LHCN-M2 (cell line): ENCODE results near the gene DNMBP. TPM values are rescaled to one million over a fixed set of nuclear protein-coding genes. Genes with fewer than 3 reads are reported as not detected.
A peak's percentile ranks its signal among the peaks of the same experiment; 100 is the strongest.
"Not testable (repeated sequence)": the region's sequence is repeated elsewhere in the genome, so short reads cannot be mapped to it uniquely, and the experiment has no call there.

Experiments used
- DNase-seq: peaks from one replicate; pipeline ENCODE4 v3.0.0-alpha.2; 2012; ENCODE audit warnings: low read depth
- total RNA-seq: library from RNA; depleted of rRNA; stranded (reverse); fragments of >200 nt; gene quantifications from 2 replicates; pipeline ENCODE4 v1.2.3, GENCODE V29; 2014

DNMBP gene
- total RNA-seq, 1 experiment from 2014 or later, result 22.5 TPM

DNA sequence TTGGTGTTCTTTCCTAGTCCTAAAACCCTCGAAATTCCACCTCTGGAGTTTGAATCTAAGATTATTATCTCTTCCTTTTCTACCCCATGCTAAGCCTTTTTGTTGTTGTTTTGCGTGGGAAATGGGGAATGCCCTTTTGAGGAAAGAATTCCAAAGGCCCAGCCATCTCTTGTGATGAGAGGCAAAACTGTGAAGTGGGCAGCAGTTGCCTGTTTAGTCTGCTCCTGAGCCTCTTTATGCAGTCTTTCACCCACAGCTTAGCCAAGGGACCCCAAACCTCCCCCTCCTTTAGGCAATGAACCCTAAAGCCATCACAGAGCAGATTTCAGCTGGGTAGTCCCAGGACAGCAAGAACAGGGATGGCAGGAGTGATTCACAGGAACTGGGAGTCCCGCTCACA lies 95.5 kb downstream of the DNMBP start:
- DNase-seq, result no peak

DNA sequence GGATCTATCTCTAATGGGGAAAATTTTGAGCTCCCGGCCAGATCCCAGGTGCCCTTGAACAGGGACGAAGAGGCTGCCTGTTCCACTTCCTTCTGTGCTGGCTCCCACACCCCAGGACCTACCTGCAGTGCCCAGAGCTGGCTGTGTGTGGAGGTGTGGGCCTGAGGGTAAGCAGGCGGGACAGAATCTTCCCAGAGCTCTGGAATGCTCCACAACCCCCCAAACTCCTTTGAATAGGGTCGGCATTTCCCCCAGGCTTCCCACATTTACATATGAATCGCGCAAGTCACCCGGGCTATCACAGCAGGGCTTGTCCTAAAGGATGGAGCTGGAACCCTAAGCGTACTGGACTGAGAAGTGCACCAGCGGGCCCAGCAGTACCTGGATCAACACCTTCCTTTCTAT lies 95.9 kb downstream of the DNMBP start:
- DNase-seq, result no peak

DNA sequence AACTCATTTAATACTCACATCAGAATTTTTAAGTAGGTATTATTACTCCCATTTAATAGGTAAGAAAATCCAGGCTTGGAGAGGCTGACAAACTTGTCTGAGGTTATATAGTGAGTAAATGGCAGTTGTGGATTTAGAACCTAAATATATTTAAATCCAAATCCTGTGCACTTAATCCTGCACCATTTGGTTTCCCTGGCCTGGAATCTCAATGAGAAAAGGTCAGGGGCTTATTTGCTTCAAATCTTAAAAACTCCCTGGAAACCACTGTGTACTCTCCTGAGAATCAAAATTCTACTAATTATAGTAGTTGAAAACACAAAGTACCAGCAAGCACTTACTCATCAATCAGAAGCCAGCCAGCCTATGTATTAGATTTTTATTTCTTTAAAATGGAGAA lies 97.7 kb downstream of the DNMBP start:
- DNase-seq, result peak; percentile 36

DNA sequence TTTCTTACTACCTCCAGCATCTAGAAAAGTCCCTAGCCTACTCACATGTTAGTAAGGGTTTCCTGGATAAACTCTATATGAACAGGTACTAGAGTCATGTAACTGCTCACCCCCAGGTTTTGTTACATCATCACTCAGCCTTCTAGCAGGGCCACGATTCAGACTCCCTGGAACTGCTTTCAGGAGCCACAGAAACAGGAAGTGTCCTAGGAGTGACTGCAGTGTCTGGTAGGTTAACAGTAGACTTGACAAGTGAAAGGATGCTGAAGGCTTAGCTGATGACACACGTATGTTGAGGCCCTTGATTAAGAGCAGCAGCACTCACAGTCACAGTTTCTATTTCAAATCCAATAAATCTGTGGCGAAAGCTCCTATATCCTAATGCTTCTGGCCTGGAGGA lies 101.2 kb downstream of the DNMBP start:
- no peak for DNase-seq

DNA sequence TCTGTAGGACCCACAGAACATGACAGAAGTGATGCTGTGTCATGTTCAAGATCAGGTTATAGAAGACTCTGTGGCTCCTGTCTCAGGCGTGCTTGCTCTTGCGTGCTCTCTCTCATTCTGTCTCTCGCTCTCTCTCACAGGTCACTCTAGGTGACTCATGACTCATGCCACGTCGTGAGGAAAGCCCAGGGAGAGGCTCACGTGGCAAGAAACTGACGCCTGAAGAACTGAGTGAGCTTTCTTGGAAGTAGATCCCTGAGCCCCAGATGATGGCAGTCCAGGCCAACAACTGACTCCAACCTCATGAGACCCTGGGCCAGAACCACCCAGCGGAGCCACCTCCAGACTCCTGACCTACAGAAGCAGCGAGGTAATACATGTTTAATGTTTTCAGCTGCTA lies 103.3 kb downstream of the DNMBP start:
- peak; percentile 10 for DNase-seq

DNA sequence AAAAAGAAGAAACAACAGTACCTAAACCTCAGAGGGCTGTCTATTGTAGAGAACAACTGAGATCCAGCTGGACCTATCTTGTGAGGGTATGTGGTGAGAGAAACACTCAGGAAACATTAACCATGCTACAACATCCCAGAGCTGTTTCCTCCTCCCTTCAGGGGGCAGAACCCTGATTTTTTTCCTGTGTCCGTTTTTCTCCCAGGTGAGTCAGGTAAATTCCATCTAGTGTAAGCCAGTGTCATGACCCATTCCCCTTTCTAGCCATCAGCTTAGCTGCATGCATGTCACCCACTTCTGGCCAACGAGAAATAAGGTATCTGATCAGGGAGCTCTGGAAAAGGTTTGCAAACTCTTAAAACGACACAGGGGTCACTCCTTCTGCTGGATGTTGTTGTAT lies 103.8 kb downstream of the DNMBP start:
- no peak for DNase-seq

DNA sequence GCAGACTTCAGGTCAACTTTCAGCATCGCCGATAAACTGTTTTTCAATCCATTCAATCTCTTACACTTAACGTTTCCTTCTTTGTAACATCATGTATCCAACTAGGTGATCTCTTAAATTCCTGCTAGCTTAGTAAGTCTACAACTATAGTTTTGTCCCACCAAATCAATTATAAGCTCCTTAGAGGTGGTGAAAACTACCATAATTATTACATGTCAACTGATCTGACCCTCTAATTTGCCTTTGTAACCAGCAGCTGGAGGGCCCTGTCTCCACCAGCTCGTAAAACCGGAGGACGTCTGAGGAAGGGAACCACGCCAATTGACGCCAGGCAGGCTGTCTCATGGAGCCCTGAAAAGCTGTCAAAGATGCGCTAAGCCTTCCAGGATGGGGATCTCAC lies 113.9 kb downstream of the DNMBP start:
- DNase-seq, result no peak

DNA sequence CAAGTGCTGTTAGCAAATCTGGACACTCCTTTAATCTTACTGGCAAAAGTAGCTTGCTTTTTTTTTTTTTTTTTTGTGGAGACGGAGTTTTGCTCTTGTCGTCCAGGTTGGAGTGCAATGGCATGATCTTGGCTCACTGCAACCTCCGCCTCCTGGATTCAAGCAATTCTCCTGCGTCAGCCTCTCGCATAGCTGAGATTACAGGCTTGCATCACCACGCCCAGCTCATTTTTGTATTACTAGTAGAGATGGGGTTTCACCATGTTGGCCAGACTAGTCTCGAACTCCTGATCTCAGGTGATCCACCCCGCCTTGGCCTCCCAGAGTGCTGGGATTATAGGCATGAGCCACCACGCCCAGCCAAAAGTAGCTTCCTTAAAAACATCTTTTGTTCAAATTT lies 114.7 kb downstream of the DNMBP start:
- not testable (repeated sequence) for DNase-seq

DNA sequence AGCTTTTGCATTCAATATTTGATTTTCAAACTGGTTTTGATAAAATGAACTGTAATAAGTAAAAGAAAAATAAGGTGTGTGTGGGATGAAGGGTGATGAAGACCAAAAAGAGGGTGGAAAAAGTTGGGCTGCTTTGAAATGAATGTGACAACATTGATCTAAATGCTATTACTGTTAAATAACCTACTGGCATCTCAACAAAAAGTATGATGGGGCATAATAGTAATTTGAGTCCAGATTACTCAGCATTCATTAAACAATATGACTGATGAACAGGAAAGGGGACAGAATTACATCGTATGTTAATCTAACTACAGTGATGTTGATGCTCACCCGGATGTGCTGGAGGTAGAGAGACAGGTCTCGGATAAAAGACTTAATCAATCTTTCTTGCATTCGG lies 115.1 kb downstream of the DNMBP start:
- DNase-seq, result no peak

DNA sequence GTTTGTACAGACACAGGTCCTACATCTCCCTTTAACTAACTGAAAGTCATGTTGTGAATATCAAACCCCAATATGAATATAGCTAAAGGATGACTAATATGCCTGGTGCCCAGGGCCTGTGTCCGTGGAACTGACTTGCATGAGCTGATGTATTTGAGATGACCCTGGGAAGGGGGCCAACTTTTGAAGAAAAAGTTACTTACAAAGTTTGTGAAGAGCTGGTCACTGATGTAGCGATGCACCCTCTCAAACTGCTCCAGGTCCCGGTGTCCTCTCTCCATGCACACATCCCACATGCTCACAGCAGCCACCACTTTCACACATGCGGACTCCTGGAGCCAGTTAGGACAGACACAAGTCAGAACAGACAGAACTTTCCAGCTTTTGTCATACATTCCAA lies 121.1 kb downstream of the DNMBP start:
- DNase-seq, result peak; percentile 45

DNA sequence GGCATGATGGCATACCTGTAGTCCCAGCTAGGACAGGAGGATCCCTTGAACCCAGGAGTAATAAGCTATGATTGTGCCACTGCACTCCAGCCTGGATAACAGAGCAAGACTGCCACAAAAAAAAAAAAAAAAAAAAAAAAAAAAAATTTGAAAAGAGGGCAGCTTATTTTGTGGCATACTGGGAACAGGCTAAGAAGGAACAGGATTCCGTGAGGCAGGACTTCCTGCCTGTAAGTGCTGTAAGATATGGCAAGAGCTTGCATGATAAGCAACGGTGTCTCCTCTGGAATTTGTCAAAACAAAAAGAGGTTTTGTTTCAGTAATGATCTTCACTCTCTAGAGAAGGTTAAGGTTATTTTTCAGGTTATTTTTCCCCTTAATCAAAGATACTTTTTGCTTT lies 126.2 kb downstream of the DNMBP start:
- DNase-seq, result no peak

DNA sequence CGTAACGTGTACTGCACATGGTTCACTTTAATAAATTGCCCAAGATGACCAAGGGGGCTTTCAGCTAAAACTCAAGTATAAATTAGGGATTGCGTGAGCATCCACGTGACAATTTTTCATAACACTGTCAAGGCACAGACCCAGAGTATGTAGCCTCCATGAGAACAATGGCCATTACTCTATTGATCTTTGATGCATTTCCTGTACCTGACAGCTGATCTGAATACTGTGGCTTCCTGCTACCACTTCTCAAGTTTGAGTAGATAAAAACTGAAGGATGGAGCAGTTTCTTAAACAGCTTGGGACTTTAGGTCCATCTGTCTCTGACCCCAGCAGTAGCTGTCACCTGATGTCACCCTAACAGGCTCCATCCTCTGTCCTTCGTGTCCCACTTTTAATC lies 128.4 kb downstream of the DNMBP start:
- no peak for DNase-seq

DNA sequence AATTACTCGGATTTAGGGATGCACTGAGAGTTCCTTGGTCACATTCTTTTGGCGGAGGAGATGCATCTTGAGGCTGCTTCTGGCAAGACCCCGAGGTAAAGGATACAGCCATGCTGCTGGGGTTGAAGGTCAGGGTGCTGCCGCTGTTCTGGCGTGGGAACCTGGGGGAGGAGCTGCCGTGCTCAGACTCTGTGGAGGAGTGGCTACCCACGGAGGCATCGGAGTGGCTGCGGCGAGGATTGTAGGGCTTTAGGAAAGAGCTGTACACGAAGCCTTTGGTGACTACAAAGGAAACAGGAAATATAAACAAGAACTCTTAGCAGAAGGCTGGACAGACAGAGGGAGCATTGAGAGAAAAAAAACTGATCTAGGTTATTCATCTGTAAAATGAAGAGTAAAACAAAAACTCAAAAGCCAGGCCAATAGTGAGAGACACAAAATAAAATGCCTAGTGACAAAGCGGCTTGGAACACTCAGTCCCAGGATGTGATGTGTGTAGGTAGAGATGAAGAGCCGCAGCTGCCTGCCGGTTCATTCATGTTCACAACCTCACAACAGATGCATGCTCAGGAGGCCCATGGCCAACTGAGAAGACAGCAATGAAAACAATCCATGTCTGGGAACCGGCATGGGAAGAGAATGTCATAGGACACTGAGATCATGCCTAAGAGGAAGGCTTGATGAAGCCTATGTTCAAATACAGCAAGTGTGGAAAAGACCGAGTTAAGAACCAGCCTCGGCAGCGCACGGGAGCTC lies 129.5 kb downstream of the DNMBP start:
- no peak for DNase-seq

DNA sequence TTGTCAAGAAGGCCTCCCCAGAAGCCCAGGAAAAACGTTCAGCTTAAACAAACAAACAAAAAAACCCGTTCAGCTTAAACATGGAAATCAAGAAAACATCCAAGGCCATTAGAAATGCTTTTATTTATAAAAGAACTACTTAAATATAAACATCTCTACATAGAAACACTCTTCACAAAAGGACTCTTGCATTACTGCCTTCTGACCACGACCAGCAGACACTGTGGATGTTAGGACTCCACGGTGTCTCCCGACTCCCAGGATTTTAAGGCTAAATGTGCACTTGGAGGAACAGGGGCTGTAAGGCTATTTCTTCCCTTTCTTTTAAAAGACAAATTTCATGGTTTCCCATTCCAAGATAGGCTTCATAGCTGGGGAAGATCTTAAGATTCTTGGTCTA lies 134.3 kb downstream of the DNMBP start:
- no peak for DNase-seq

DNA sequence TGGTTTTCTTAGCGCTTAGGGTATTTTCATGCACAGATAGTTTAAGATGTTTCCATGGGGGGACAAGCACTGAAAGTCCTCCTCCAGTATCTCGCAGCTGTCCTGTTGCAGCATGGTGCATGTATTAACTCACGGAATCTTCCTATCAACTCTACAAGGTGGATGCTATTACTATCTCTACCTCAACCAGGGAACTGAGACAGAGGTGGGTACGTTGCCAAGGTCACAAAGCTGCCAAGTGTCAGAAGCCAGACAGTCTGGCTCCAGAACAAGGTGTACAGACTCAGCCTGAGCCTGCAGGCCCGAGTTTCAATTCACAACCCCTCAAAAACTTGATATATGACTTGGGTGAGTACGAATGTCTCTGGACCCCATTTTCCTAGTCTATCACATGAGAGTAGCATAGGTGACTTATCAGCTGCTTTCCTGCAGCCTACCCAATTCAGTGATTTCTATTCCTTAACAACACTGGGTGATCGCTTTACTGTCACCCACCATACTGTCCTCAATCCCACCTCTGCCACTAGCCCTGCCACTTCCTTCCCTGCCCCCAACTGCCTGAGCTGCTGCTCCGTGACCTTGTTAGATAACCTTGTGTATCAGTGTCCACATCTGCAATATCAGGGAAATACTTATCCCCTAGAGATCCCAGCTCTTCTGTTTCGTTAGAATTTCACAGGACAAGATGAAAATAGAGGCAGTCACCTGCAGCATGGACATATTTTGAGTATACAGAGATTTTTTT lies 135.2 kb downstream of the DNMBP start:
- DNase-seq, result no peak

DNA sequence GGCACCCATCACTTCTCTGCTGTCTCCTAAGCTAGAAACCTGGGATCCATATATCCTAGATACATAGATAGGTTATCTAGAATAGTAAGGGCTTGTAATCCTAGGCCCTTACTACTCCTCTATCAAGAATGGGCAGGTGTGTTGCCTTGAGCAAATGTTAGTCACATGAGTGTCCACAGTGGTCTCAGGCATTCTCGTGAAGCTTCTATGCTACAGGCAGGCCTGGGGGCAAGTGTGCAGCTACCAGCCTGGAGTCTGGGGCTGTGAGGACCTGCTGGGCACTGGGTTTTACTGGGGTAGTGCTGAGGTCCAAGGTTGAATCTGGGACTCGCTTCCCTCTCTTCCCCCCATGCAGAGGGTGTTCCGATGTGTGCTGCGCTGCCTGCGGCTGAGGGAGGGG lies 135.9 kb downstream of the DNMBP start:
- no peak for DNase-seq

DNA sequence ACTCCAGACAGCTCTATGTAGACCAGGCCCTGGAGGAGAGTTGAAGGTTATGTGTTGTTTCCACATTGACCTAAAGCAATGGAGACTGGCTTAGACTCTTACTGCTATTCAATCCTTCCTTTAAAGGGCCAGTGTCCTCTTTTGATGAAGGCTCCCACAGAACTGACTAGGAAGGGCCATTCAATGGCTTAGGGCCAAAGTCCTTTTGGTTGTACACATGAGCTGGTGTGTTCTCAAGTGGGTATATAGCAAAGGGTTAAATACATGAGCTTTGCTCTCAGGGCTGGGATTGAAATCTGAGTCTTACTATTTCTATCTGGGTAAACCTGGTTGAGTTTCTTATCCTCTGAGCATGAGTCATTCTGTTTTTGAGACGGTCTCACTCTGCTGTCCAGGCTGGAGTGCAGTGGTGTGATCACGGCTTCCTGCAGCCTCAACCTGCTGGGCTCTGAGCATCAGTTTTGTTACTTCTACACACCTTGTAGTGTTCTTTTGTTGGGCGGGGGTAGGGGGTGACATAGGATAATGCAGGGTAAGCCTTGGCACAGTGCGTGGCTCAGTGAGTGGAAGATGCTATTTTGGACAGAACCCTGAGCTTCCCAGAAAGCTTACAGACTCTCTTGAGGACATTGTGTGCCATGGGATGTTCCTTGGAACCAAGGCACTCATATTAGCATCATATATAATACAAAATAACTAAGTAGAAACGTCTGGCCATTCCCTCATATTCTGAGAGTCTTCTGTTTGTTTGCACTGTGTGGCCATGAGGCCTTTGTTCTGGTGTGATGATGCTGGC lies 137.2 kb downstream of the DNMBP start:
- DNase-seq, result peak; percentile 40

DNA sequence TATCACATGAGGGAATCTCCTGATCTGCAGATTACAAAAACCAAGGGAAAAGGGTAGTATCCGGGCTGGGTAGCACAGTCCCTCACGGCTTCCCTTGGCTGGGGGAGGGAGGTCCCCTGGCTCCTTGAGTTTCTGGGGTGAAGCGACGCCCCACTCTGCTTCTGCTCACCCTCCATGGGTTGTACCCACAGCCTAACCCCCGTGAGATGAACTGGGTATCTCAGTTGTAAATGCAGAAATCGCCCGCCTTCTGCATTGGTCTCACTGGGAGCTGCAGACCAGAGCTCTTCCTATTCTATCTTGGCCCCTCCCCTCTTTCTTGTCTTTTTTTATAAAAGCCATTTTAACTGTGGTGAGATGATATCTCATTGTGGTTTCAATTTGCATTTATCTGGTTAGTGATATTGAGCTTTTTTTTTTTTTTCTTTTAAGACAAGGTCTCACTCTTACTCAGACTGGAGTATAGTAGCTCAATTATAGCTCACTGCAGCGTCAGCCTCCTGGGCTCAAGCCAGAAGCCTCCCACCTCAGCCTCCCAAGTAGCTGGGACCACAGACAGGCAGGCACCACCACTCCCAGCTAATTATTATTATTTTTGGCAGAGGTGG lies 139.5 kb downstream of the DNMBP start:
- peak; percentile 21 for DNase-seq

DNA sequence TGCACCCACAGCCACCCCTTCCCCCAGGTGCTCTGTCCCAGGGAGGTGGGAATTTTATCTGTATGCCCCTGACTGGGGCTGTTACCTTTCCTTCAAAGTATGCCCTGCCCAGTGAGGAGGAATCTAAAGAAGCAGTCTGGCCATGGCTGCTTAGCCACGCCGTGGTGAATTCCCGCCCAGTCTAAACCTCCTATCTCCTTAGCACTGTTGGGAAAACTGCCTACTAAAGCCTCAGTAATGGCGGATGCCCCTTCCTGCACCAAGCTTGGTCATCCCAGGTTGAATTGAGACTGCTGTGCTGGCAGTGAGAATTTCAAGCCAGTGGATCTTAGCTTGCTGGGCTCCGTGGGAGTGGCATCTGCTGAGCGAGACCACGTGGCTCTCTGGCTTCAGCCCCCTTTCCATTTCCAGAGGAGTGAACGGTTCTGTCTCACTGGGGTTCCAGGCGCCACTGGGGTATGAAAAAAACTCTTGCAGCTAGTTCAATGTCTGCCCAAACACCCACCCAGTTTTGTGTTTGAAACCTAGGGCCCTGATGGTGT lies 140.1 kb downstream of the DNMBP start:
- DNase-seq, result no peak

DNA sequence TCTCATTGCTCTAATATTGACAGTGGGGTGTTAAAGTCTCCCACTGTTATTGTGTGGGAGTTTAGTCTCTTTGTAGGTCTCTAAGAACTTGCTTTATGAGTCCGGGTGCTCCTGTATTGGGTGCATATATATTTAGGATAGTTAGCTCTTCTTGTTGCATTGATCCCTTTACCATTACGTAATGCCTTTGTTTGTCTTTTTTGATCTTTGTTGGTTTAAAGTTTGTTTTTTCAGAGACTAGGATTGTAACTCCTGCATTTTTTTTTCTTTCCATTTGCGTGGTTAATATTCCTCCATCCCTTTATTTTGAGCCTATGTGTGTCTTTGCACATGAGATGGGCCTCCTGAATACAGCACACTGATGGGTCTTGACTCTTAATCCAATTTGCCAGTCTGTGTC lies 142.5 kb downstream of the DNMBP start:
- not testable (repeated sequence) for DNase-seq

DNA sequence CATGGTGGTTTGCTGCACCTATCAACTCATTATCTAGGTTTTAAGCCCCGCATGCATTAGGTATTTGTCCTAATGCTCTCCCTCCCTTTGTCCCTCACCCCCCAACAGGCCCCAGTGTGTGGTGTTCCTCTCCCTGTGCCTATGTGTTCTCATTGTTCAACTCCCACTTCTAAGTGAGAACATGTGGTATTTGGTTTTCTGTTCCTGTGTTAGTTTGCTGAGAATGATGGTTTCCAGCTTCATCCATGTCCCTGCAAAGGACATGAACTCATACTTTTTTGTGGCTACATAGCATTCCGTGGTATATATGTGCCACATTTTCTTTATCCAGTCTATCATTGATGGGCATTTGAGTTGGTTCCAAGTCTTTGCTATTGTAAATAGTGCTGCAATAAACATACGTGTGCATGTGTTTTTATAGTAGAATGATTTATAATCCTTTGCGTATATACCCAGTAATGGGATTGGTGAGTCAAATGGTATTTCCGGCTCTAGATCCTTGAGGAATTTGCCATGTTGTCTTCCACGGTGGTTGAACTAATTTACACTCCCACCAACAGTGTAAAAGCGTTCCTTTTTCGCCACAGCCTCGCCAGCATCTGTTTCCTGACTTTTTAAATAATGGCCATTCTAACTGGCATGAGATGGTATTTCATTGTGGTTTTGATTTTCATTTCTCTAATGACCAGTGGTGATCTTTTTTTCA lies 146.1 kb downstream of the DNMBP start:
- peak; percentile 66 for DNase-seq
